DMS153 (cell line): ENCODE data around the gene DYNLL2.
"Not testable (repeated sequence)": the region's sequence is repeated elsewhere in the genome, so short reads cannot be mapped to it uniquely, and the experiment has no call there.

Experiments used
- DNase-seq: peaks from one replicate; lab custom pipeline; 2025; lab: John Stamatoyannopoulos, UW

The DYNLL2 gene

DNA sequence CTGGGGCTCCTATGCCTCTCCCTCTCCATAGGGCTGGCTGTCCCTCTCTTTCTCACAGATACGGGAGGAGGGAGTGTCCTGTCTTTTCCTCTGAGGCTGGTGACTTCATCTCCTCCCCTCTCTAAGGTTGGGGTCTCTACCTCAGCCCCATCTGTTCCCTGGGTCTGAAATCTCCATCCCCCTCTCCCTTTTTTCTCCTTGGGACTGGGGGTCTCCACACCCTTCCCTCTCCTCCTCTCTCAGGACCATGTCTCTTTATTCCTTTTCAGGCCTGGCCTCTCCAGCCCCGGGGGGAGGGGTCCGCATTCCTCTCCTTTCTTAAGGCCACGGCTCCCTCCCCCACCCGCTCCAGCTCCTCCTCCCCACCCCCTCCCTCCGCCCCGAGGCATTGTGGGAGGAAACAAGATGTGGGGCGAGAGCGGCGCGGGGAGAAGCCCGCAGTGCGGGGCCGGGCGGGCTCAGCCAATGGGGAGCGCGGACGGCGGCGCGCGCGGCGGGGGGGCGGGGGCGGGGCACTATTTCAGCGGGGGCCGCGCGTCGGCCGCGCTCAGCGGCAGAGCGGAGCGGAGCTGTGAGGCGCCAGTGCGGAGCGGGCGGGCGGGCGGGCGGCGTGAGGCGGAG, at the start of gene DYNLL2:
Gene DYNLL2 (plus strand): TSS at position 550 of the 621 bp plus-strand sequence. CDS start 3,672 bp downstream, outside the sequence.
- DNase-seq = peak; percentile 81

DNA sequence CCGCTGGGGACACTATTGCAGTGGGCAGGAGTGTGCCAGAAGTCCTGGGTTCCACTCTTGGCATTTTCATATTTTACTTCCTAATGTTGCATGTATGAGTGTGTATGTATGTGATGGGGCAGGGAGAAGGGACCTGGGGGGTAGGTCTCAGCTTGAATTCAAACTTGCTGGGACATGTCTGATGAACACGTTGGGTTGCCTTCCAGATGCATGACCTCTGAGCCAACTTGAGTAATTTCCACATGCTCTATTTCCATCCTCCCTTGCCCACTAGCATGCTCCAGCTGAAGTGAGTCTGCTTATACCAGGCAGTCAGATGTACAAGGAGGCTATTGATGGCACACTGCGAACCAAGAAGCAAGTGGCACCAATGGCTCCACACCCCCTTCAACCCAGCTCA, 43.2 kb upstream of the DYNLL2 start:
- no peak for DNase-seq

DNA sequence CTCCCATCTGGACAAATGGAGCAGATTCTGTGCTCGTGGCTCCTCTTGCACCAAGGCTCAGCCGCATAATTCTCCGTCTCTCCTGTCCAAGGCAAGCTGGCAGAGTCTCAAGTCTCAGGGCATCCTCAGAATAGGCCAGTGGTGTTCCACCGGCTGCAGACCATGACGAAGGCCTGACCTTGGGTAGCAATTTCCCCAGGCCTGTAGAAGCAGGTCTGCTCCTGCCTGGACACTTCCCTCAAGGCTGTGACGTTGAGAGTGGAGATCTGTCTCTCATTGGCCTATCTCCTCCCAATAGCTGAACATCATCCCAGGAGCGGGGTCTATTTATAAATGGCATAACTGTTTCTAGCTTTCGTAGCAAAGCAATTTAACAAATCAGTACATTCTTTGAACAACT, 42.8 kb upstream of the DYNLL2 start:
- no peak for DNase-seq

DNA sequence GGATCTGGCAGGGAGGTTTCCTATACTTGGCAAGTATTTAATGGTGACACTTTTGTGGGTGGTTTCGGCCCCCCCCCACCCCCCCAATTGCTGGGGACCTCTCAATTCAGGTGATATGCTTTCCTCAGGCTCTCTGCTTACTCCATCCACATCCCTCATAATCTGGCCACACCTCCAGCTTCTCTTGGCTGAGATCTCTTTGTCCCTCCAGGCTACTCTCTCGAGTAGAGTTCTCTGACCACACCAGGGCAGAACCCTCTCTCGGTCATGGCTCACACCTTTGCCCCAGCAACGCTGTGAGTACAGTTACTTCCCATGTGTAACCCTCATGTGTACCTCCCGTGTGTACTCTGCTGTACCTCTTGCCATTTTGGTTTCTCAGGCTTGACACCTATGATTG, 42.1 kb upstream of the DYNLL2 start:
- no peak for DNase-seq

DNA sequence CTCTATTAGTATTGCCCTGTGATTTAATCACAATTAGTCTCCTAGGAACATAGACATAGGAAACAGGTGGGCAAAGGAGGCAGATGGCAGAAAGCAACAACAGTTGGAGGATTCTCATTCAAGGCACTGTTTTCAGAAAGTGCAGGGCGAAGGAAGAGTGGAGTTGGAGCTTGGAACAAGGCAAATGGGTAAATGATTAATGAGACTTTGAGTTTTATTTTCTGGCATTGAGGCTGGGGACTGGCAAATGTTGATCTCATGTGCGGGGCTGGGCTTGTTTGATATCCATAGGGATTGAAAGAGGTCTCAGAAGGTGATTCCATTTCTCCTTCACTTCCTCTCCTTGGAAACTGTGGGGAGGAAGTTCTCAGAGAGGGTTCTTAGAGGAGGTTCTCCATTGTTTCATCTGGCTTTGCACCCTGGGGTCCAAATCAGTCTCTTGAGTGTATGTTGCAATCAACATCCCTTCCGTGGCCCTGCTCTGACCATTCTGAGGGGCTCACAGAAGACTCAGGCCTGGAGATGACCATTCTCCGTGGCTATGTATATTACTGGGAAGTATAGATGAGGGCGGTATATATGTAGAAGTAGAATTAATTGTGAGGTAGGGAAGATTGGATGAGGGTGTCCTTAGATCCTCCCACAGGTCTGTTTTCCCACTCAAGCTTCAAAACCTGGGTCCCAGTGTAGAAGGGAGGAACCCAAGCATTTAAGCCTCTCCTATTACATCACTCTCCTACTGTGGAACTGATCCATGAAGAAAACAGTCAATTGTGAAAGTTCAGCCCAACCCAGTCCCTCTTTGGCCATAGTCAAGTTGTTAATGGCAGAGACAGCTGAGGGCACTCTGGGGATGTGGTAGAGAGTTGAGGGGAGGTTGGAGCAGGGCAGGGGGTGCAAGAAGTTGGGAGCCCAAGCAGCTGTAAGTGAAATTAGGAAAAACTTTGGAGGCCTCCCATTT, 39.7 kb upstream of the DYNLL2 start:
- DNase-seq = no peak

DNA sequence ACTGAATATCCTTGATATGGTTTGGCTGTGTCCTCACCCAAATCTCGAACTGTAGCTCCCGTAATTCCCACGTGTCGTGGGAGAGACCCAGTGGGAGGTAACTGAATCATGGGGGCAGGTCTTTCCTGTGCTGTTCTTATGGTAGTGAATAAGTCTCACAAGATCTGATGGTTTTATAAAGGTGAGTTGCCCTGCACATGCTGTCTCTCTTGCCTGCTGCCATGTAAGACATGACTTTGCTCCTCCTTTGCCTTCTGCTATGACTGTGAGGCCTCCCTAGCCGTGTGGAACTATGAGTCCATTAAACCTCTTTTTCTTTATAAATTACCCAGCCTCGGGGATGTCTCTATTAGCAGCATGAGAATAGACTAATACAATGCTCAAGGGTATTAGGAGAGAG, 39.0 kb upstream of the DYNLL2 start:
- DNase-seq = not testable (repeated sequence)

DNA sequence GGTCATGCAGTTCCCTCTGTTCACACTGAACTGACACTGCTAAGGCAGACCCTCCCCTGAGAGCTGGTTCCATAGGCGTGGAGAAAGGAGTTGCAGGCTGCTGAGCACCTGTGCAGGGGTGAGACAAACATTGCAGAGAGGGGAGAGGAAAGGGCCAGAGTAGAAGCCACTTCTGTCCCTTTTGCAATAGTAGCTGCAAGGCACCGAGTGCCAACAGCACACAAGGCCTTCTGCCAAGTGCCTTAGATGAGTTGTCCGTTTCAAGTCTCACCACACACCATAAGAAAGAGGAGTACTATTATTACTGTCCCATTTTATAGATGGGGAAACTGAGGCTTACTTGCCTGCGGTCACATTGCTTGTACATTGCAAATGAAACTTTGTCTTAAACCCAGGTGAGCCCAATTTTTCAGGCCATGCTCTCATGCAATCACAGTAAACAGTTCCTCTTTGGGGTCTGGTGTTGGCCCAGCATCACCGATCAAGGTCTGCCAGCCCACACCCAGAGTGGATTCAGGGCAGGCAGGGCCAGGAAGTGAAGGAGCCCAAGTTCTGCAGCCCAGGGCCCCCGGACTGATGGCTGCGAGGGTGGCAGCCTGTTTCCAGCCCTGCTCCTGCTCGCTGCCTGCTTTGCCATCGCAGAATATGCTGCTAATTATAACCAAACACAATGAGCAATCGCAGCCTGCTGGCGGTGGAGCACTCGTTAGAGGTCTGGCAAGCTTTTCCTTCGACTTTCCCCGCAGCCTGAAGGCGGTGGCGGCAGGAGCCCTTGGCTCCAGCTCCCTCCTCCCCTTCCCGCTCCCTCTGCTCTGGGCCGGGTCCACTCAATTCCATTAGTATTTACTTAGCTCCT, 36.8 kb upstream of the DYNLL2 start:
- DNase-seq = no peak

DNA sequence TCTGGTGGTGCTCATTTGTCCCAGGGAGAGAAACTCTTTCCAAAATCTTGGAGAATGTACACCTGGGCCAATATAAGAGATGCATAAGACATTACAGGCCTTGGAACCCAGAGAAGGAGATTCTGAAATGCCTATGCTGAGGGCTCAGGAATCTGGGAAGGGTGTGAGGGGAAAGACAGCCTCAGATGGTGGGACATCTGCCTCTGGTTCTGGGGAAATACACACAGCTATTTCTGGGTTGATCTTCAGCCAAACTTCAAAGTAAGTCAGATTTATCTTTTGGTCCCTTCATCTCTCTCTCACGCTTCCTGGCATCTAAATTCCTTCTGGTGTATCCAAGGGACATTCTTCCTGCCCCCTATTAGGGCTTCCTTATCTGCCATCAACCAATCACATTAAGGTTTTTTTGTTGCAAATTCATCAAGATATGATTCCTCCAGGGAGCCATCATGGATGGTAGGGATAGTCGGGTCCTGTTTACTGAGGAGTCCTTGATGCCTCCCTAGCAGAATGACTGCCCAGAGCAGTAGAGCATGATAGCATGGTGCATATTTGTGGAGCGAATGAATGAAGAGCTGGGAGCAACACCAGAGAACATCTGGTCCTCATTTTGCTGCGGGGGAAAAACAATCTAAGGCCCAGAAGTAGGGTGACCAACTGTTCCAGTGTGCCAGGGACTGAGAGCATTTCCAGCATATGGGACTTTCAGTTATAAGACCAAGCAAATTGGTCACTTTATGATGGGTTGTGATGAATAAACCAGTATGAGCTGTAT, 35.7 kb upstream of the DYNLL2 start:
- DNase-seq = no peak

DNA sequence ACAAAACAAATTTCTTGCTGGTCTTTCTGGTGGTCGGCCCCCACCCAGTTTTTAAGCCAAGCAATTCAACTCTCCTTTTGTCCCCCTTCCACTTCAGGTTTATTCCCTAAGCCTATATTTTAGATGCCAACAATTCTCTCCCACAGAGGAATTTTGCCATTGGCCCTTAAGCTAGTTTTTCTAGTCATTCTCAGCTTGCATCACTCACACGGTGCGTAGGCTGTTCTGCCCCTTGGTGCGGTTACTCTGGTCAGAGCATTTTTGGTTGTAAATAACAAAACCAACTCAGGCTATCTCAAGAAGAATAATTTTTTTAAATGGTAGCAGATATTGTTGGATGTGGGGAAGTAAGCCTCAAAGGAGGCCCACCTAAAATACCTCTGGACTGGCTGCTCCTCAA, 33.7 kb upstream of the DYNLL2 start:
- DNase-seq = no peak

DNA sequence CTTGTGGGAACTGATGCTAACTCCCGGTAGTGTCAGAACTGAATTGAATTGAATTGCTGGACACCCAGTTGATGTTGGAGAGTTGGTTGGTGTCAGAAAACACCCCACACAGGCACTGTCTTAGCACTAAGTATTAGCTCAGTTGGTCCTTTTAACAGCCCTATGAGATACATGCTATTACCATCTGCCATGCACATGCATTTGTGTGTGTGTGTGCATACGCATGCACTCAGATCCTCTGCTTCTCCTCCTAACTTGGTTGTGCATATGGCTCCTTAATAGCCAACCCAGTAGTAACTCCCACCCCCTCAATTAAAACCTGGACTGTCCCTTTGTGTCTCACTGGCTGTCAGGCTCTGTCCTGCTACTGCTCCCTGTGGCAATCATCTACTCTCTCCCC, 32.3 kb upstream of the DYNLL2 start:
- DNase-seq = no peak

DNA sequence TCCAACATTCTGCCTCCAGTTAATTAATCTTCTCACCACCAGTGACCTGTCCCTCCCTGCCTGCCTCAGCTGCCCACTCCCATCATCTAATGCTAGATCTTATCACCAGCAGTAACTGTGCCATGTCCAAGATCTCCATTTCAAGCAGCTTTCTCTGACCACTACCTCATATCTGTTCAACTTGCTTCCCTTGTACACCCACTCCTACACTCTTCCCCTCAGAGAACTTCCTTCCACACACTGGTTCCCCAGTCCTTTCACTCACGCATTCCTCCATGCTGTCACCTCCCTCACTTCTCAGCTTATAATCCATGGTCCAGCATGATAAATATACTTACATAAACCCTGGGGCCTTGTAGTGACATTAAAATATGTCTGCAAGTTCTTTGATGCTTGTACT, 31.8 kb upstream of the DYNLL2 start:
- DNase-seq = no peak

DNA sequence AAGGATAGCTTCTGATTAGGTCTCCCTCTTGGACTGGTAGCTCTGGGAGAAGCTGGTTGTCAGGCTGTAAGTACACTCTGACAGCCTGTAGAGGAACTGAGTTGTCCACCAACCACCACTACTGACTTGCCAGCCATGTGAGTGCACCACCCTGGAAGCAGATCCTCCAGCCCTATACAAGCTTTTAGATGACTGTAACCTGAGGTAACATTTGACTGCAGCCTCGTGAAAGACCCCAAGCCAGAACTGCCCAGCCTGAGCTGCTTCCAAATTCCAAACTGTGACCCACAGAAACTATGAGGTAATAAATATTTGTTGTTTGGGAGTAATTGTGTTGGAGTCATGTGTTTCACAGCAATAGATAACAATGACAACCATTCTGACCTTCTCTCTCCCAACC, 30.8 kb upstream of the DYNLL2 start:
- no peak for DNase-seq

DNA sequence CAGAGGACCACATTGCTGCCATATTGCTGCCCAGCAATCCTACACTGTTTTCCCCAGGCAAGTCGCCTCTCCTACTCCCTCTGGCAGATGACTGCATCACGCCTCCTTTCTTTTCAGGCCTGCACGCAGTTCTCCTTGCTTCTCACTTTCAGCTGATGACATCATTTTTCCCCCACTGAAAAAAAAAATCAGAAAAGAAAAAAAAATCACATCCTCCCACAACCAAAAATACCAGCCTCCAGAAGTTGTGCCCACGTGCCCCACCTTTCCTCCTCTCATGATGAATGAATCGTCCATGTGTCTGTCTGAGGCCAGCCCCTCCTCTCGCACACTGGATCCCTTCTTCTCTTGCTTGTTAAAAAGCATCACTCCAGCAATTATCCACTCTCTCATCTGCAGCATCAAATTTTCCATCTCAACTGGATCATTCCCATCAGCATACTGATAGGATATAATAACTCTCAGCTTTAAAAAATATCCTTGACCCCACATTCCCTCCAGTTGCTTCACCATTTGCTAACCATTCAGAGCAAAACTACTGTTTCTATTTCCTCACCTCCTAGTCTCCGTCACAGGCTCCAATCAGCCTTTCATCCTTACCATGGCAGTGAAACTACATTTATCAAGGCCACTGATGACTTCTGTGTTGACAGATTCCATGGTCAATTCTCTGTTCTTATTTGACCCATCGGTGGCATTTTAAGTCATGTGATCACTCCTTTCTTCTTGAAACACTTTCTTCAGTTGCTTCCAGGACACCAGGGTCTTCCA, 30.1 kb upstream of the DYNLL2 start:
- DNase-seq = no peak

DNA sequence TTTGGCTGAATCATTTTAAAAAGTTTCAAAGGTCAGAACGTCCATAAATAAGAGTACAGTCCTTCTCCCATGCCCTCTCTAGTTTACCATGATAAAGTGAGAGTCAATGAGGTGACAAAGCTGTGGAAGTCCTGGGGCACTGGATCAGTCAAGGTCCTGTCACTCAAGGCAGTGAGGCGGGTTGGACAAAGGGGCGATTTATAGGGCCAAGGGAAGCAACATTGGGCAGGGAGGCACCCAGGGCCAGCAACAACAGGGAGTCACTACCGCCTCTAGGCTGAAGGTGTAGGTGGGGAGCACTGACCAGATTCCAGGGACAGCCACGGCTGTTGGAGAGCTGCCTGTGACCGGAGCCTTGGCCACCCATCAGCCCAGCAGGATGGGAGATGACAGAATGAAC, 28.6 kb upstream of the DYNLL2 start:
- DNase-seq = no peak

DNA sequence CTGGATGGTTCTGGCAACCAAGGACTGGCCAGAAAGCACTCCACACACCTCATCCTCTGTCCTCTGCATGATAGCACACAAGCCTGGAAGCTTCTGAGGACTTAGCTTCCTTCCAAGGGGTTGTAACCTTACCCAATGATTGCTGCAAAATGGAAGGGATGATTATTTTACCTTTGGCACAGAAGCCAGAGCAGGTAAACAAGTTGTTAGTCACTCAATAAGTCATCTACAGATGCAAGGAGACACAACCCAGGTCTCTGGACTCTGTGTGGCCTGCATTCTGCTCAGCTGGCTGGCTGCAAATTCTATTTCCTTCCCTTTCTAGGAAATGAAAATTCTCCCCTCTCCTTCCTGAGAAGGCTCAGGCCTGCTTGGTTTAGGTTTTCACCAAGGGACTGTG, 26.7 kb upstream of the DYNLL2 start:
- DNase-seq = no peak

DNA sequence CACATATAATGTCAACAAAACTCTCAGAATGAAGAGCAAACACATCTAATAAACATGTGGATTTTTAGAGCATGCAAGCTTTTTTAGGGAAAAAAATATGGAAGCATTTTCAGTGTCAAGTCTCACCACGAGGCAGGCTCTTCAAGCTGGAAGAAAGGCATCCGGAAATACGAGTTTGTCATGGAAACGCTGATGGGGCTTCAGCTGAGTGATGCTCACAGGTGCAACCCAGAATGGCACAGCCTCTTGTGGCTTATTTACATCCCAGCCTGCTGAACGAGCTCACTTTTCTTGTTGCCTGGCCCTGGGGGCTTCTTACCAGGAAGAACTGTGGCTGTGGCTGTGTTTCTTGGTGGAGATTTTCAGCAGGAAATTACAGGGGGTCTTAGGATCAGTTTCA, 24.1 kb upstream of the DYNLL2 start:
- DNase-seq = no peak

DNA sequence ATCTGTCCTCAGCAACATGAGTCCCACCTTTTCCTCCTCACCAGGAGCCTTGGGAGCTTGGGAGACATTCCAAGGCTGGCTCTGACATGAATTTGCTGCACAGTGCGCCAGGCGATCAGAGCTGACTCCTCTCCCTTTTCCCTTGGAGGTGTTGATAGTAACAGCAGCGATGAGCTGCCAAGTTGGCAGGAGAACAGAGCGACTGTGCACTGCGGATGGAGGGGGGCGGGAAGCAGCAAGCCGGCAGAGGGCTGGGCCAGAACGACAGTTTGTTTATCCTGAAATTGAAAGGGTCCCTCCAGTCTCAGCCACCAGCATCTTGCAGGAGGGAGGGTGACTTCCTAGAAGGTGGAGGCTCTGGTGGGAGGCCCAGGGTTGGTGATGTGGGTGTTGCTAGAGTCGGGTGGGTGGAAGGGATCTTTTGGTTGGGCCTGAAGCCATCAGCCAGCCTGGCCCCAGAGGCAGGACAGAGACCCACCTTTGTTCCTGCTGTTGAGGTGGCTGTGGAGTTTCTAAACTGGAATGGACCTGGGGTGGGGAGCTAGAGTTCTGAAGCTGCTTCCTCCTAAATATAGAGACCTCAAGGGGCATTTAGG, 22.5 kb upstream of the DYNLL2 start:
- no peak for DNase-seq

DNA sequence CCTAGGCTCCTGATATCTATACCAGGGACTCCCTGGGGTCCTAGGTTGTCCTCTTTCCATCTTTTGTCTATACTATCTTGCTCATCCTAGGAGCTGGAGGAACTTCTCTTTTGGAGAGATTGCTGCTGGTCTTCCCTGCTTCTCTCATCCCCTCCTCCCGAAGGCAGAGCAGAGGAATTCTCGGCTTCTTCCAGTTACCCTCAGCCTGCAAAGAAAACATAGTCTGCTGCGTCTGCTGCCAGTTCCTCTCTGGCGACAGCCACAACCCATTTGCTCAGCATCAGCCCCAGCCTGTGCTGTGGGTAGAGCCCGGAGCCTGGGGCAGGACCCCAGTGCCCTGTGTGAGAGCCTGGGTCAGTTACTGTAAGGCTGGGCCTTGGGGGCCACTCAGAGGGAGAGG, 21.5 kb upstream of the DYNLL2 start:
- no peak for DNase-seq

DNA sequence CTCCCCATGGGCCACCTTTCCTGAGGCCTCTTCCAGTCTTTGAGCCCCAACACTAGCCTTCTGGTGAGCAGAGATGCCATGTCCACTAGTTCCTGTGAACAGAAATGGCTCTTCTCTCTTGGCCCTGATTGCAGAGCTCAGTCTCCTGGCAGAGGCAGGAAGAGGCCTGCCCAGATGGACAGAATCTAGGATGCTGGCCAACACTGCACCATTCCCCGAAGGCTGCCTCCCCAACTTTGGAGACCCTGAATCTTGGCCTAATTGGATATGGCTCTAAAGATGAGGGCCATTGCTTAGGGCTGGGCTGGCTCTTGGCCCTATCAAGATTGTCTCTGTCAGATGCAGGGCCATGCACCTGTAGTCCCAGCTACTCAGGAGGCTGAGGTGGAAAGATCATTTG, 18.0 kb upstream of the DYNLL2 start:
- no peak for DNase-seq

DNA sequence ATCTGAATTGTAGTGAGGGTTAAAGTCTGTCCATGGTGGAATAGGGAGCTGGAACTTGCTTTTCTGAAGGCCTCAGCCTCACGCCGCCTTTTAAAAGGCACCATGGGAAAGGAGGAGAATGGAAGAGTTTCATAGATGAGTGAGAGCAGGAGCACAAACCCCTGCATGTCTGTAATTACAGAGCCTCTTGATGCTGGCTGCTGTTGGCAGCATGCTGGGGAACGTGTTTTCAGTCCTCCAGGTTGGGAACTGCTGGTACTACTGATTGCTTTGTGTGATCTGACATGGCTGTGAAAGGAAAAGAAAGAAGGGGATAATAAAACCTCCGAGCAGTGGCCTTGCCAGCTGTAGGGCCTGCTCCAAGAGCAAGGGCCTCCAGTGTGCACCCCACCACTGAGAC, 16.8 kb upstream of the DYNLL2 start:
- DNase-seq = no peak

DNA sequence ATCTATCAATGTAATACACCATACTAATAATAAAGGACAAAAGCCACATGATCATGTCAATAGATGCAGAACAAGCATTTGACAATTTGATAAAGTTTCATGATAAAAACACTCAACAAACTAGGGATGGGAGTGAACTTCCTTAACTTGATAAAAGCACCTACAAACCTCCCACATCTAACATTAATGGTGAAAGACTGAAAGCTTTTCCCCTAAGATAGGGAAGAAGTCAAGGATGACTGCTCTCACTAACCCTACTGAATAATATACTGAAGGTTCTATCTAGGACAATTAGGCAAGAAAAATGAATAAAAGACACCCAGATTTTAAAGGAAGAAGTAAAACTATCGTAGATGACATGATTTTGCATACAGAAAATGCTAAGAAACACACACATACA, 10.4 kb upstream of the DYNLL2 start:
- no peak for DNase-seq
